ENCODE data around the gene SNTA1. TPM values are rescaled to one million over a fixed set of nuclear protein-coding genes. Genes with fewer than 3 reads are reported as not detected.
"Not testable (repeated sequence)": the region's sequence is repeated elsewhere in the genome, so short reads cannot be mapped to it uniquely, and the experiment has no call there.

The SNTA1 gene
- total RNA-seq, 1 experiment from 2014 or later: 7.3 TPM

DNA sequence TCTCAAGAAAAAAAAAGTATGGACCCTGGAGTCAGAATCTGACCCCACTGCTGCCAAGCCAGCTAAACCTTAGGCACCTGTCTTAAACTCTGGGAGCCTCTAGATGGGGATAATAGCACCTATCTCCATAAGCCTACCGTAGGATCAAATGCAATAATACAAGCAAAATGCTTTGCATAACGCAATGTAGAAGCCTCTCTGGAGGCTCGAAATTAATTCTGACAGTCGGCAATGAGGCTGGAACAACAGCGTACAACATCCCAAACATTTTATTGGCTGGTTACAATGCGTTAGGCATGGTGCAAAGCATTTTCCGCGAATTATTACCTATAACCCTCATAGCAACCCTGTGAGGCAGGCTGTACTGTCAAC lies 42.8 kb downstream of the SNTA1 start:
- DNase-seq (ENCODE audit: extremely low read depth, low read depth): no peak

DNA sequence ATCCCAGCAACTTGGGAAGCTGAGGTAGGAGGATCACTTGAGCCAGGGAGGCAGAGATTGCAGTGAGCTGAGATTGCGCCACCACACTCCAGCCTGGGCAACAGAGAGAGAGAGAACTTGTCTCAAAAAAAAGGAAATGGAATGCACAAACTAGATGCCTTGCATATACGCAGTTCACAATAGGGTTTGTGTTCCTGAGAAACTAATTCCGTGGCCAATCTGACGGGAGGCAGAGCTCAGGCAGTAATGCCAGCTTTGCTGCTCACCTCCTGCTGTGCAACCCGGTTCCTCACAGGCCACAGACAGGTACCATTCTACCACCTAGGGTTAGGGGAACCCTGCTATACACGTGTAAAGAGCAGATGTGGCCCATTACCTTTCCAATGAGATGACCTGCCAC lies 43.6 kb downstream of the SNTA1 start:
- DNase-seq (ENCODE audit: extremely low read depth, low read depth): no peak

DNA sequence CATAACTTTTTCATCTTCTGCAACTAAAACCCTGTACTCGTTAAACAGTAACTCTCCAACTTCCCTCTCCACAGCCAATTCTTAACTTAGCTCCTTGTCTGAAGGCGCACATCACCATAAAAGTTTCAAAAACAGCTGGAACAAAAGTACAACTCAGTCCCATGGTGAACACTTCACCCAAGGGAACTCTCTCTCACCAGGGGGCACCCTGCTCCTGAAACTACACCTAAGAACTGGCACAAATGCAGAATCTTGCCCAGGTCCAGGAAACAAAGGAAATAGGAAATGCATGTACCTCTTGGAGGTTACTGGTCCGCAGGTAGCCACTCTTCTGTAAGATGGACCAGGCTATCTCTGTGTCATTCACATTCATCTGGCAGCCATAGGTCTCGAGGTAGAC lies 48.8 kb downstream of the SNTA1 start:
- no peak for DNase-seq (ENCODE audit: extremely low read depth, low read depth)

DNA sequence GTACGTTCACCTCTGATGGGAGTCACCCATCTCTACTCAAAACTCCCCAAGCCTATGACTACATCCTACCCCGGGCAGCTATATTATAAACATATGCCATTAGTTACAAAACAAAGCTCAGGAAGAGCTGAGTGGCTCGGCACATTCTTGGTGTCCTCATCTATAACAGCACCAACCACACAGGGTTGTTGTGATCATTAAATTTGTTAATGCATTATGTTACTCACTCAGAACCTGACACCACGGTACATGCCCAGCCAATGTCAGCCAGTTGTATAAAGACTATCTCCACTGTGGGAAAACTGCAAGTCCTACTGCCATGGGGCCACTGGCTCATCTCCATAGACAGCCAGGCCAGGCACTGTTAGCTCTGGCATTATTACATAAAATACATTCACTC lies 50.0 kb downstream of the SNTA1 start:
- DNase-seq (ENCODE audit: extremely low read depth, low read depth): no peak

DNA sequence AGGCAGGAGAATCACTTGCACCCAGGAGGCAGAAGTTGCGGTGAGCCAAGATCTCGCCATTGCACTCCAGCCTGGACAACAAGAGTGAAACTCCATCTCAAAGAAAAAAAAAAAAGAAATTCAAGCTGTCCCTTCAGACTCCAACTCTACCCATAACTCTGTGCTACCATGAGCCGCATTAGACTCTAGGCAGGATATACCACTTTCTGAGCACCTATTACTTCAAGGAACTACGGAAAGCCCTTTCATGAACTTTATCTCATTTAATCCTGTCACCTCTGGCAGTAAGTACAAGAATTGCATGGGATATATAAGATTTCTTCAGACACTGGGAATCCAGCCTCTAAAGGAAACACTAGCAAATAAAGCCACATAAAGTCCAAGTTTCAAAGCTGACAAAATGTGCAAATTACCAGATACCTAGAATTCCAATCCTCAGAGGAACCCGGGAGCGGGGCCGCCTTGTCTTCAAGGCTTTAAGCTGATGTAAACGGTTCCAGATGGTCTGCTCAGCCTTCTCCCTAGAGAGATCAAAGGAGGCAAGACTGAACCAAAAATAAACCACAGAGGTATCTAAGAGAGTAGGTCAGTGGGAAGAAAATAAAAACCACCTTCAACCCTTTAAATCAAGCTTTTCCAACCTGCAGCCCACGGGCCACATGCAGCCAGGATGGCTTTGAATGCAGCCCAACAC lies 51.7 kb downstream of the SNTA1 start:
- DNase-seq (ENCODE audit: extremely low read depth, low read depth): no peak

DNA sequence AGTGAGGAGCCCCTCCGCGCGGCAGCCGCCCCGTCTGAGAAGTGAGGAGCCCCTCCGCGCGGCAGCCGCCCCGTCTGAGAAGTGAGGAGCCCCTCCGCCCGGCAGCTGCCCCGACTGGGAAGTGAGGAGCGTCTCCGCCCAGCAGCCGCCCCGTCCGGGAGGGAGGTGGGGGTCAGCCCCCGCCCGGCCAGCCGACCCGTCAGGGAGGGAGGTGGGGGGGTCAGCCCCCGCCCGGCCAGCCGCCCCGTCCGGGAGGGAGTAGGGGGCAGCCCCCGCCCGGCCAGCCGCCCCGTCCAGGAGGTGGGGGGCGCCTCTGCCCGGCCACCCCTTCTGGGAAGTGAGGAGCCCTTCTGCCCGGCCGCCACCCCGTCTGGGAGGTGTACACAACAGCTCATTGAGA lies 54.2 kb downstream of the SNTA1 start:
- DNase-seq (ENCODE audit: extremely low read depth, low read depth): not testable (repeated sequence)

GRCh38 chr20:33388268-33388667 lies 55.3 kb downstream of the SNTA1 start:
- no peak for DNase-seq (ENCODE audit: extremely low read depth, low read depth)

GRCh38 chr20:33387177-33387576 lies 56.4 kb downstream of the SNTA1 start:
- DNase-seq (ENCODE audit: extremely low read depth, low read depth): peak; percentile 52

- DNase-seq (ENCODE audit: extremely low read depth, low read depth): no peak
Measured at GRCh38 chr20:33386673-33387072, 56.9 kb downstream of the SNTA1 start.

GRCh38 chr20:33377366-33377765 lies 66.2 kb downstream of the SNTA1 start:
- no peak for DNase-seq (ENCODE audit: extremely low read depth, low read depth)

DNA sequence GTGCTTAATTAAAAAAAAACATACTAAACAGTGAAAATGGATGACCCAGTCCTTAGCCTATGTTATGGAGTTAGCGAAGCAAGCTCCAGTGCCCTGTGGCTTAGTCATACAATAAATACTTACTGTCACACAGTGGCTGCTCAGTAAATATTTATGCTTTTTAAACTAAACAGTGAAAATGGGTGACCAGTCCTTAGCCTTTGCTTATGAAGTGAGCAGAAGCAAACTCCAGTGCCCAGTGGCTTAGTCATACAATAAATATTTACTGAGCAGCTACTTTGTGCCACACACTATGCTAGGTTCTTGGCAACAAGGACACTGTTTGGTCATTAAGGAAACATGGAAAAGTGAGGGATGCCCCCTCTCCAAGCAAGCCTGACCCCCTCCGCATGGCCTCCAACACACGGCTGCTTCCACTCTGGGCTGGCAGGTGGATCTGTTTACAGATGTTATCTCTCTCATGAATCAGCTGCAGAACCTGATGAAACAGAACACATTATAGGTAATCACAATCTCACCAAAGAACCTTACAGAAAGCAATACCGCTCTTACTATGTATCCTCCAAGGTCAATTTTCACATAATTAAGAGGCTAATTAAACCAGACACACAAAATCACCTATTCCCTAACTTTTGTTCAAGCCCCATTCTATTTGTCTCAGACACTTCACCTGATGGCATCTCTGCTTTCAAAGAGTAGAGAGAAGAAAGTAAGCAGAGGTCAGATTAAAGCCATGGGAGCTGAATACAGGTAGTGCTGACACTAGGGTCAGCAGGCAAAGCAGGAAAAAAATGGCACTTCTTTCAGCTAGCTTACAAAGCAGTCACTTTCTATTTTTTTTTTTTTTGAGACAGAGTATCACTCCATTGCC lies 69.6 kb downstream of the SNTA1 start:
- DNase-seq (ENCODE audit: extremely low read depth, low read depth): peak; percentile 89

- DNase-seq (ENCODE audit: extremely low read depth, low read depth): no peak
Measured at GRCh38 chr20:33372993-33373441, 70.5 kb downstream of the SNTA1 start.

DNA sequence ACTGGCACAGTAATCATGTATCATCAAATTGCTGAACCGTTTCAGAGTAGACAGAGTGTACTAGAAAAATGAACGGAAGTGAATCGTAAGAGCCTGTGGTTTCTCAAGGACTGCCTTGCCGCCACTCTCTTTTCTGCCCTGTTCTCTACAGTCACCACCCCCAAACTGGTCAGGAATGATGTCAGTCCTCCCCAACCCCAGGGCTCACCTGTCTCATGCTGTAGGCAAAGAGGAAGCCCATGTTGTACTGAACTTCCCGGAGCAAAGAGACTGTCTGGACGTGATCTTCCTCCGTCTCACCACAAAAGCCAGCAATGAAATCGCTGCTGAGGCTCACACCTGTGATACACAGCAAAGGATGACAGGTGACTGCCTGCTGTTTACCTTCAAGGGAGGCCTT lies 73.3 kb downstream of the SNTA1 start:
- no peak for DNase-seq (ENCODE audit: extremely low read depth, low read depth)

- DNase-seq (ENCODE audit: extremely low read depth, low read depth): no peak
Measured at GRCh38 chr20:33362898-33363297, 80.7 kb downstream of the SNTA1 start.

DNA sequence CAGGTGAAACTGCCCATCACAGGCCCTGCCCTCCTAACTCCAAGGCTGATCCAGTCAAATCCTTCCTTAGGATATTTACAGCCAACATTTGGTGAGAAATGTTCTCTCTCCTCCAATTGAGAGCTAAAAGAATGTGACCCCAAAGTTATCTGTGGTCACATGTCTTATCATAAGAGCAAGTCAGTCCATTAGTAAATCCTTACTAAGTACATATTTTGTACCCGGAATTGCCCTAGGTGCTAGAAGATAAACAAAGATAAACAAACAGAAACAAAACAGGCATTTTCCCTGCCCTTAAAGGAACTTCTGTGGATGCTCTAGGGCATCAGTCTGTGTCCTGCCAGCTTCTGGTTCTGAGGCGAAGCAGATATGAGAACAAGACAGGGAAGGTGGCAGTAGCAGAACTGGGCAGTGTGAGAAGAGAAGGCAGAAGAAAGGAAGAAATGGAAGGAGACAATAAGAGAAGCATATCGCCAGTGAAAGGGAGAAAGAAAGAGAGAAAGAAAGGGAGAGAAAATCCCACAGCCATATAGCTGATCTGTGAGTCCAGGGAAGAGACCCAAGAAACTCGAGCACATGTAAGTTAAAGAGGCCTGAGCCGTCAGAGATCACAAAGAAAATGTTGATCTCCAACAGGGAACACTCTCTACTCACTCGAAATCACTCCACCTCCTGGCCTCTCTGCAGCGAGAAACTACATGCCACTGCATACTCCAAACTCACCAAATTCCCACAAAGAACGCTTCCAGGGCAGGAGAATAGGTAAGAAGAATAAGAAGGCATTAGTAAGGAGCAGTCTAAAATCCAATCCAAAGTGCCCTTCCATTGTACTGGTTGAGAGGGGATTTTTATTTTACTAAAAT lies 83.9 kb downstream of the SNTA1 start:
- DNase-seq (ENCODE audit: extremely low read depth, low read depth): no peak

Other genes starting within 250 kb of the SNTA1 start
- not detected in 2 replicates for gene BPIFA3, start 226.4 kb downstream of the SNTA1 start, total RNA-seq (2014; rRNA removed; shearing (Covaris generic))
- not detected in 2 replicates for gene BPIFA1, start 207.8 kb downstream of the SNTA1 start, total RNA-seq (2014; rRNA removed; shearing (Covaris generic))
- not detected in 2 replicates for gene BPIFB1, start 160.5 kb downstream of the SNTA1 start, total RNA-seq (2014; rRNA removed; shearing (Covaris generic))
- 31.9 and 34.9 TPM in 2 replicates for gene CDK5RAP1, start 42.2 kb downstream of the SNTA1 start, total RNA-seq (2014; rRNA removed; shearing (Covaris generic))
- 4.2 and 5.5 TPM in 2 replicates for gene CBFA2T2, start 46.3 kb upstream of the SNTA1 start, total RNA-seq (2014; rRNA removed; shearing (Covaris generic))
- not detected in 2 replicates for gene C20orf144, start 218.6 kb upstream of the SNTA1 start, total RNA-seq (2014; rRNA removed; shearing (Covaris generic))
- gene ACTL10, start 223.2 kb upstream of the SNTA1 start, total RNA-seq (2014; rRNA removed; shearing (Covaris generic)): not detected in 2 replicates
- gene NECAB3, start 230.7 kb upstream of the SNTA1 start, total RNA-seq (2014; rRNA removed; shearing (Covaris generic)): 35.2 and 40.2 TPM in 2 replicates
- 7.9 and 10.8 TPM in 2 replicates for gene E2F1, start 242.6 kb upstream of the SNTA1 start, total RNA-seq (2014; rRNA removed; shearing (Covaris generic))